K562 (cell line): Measurements from ENCODE around the gene ANO6. TPM values are rescaled to one million over a fixed set of nuclear protein-coding genes. Genes with fewer than 3 reads are reported as not detected.
A peak's percentile ranks its signal among the peaks of the same experiment; 100 is the strongest.

ENCODE experiments used
- ATAC-seq: fragments of 200-7000 bp; cut with Tn5 transposase; 3 replicates; pipeline ENCODE4 v1.9.1; 2020; ENCODE audit warnings: moderate library complexity
- BruUV-seq: library from RNA; stranded (reverse); fragments of 400-500 nt; replicated peaks from 2 replicates; lab custom pipeline; 2021; lab: Mats Ljungman, UMichigan
- CTCF ChIA-PET: fragments of 300-600 bp; formaldehyde crosslinking; extraction: SDS; loops from one replicate; lab custom pipeline; 2021; ENCODE audit warnings: low intra/inter-chr PET ratio; lab: Yijun Ruan, JAX
- POLR2A ChIA-PET: fragments of 300-600, 350-650 bp; sonication (Branson Sonifier 250); formaldehyde crosslinking; extraction: SDS; loops from one replicate; lab custom pipeline; 2021; ENCODE audit warnings: antibody characterized with exemption, inconsistent platforms; lab: Yijun Ruan, JAX
- DNase-seq, 4 experiments: peaks; one replicate each; pipeline versions ENCODE4 v3.0.0 to v3.0.0-alpha.2; 2011 to 2018; ENCODE audit warnings: low spot score in 3 of 4, mixed read lengths in 3 of 4; ENCODE audit errors: extremely low read depth in 1 of 4
- FAIRE-seq: peaks from 2 replicates; lab custom pipeline; 2011; peaks lifted over from hg19 to GRCh38; lab: Jason Lieb, UNC
- H2AFZ ChIP-seq: 2 replicates; pipeline ENCODE4 v1.6.0; 2011; ENCODE audit warnings: low read depth, low read length, control low read depth, inconsistent platforms
- H3K27ac ChIP-seq: fragments of 200-600 bp; 3 replicates; pipeline ENCODE4 v1.8.0; 2011; ENCODE audit warnings: low read depth, mild to moderate bottlenecking, control low read depth, inconsistent platforms, low read length, moderate library complexity, mixed read lengths; ENCODE audit errors: extremely low read depth
- H3K27me3 ChIP-seq, 2 experiments: fragments of 300-600 bp in 1 of 2; 2 replicates in 1 of 2; 3 replicates in 1 of 2; pipeline versions ENCODE4 v1.6.0 to v1.8.0; 2011; ENCODE audit warnings: inconsistent platforms in 2 of 2, low read length in 2 of 2, mild to moderate bottlenecking in 1 of 2, mixed read lengths in 1 of 2, moderate library complexity in 1 of 2; ENCODE audit not compliant: control insufficient read depth in 2 of 2, insufficient read depth in 2 of 2
- H3K36me3 ChIP-seq: fragments of 300-600 bp; 3 replicates; pipeline ENCODE4 v1.8.0; 2011; ENCODE audit warnings: mild to moderate bottlenecking, low read length, inconsistent platforms; ENCODE audit not compliant: control insufficient read depth, insufficient read depth
- H3K4me1 ChIP-seq, 2 experiments: fragments of 200-600 bp in 1 of 2; replicated peaks in 1 of 2; 2 replicates in 1 of 2; 3 replicates in 1 of 2; pipeline versions ENCODE4 v1.5.1 to v1.8.0; 2011; ENCODE audit warnings: inconsistent platforms in 2 of 2, low read length in 2 of 2, mild to moderate bottlenecking in 1 of 2, mixed read lengths in 1 of 2, moderate library complexity in 1 of 2; ENCODE audit not compliant: control insufficient read depth in 2 of 2, insufficient read depth in 2 of 2
- H3K4me2 ChIP-seq: 2 replicates; pipeline ENCODE4 v1.6.1; 2011; ENCODE audit warnings: low read length, control low read depth, inconsistent platforms, mixed read lengths; ENCODE audit not compliant: insufficient read depth
- H3K4me3 ChIP-seq: fragments of 200-600 bp; sonication (generic), shearing (Covaris generic); 2 replicates; pipeline ENCODE4 v1.5.1; 2016; ENCODE audit warnings: control low read depth, inconsistent platforms
- H3K79me2 ChIP-seq: fragments of 200-600 bp; 3 replicates; pipeline ENCODE4 v1.8.0; 2011; ENCODE audit warnings: low read length, inconsistent platforms; ENCODE audit not compliant: control insufficient read depth, insufficient read depth
- H3K9ac ChIP-seq, 2 experiments: 2 replicates each; pipeline versions ENCODE4 v1.6.0 to v1.6.1; 2011; ENCODE audit warnings: low read depth in 2 of 2, low read length in 2 of 2, control low read depth in 1 of 2, inconsistent platforms in 1 of 2, mild to moderate bottlenecking in 1 of 2, mixed read lengths in 1 of 2; ENCODE audit not compliant: insufficient read depth in 1 of 2
- H3K9me1 ChIP-seq: one replicate; pipeline ENCODE4 v1.6.0; 2011; ENCODE audit warnings: inconsistent platforms, mild to moderate bottlenecking, low read length, moderate library complexity; ENCODE audit not compliant: control insufficient read depth, insufficient read depth
- H3K9me3 ChIP-seq: replicated peaks from 2 replicates; pipeline ENCODE4 v1.5.1; 2011; ENCODE audit warnings: low read depth, low read length, inconsistent platforms; ENCODE audit not compliant: control insufficient read depth, insufficient read depth
- H4K20me1 ChIP-seq: replicated peaks from 2 replicates; pipeline ENCODE4 v1.6.1; 2011; ENCODE audit warnings: low read length, inconsistent platforms, mixed read lengths; ENCODE audit not compliant: control insufficient read depth, insufficient read depth
- CBFA2T3 ChIP-seq: fragments of 450-650 bp; IDR thresholded peaks from 2 replicates; pipeline ENCODE4 v1.6.1; 2017
- CBX2 ChIP-seq: fragments of 200-600 bp; sonication (generic); IDR thresholded peaks from one replicate; pipeline ENCODE4 v1.6.1; 2012; ENCODE audit warnings: mild to moderate bottlenecking, low read length, inconsistent platforms; ENCODE audit not compliant: insufficient read depth, poor library complexity, severe bottlenecking
- CBX8 ChIP-seq: fragments of 200-600 bp; sonication (generic); IDR thresholded peaks from 2 replicates; pipeline ENCODE4 v1.6.1; 2012; ENCODE audit warnings: borderline replicate concordance, mixed run types, low read depth, mild to moderate bottlenecking, moderate library complexity, mixed read lengths, low read length, control low read depth, inconsistent platforms; ENCODE audit not compliant: poor library complexity, severe bottlenecking; ENCODE audit errors: extremely low read depth
- CEBPB ChIP-seq: fragments of 450-650 bp; IDR thresholded peaks from 2 replicates; pipeline ENCODE4 v1.6.1; 2016; ENCODE audit warnings: missing genetic modification characterization, missing compliant biosample characterization
- CEBPG ChIP-seq, 3 experiments: fragments of 200-800 bp in 1 of 3; sonication (Bioruptor generic) in 1 of 3; sonication (generic) in 1 of 3; formaldehyde crosslinking in 1 of 3; IDR thresholded peaks in 2 of 3; conservative IDR thresholded peaks in 1 of 3; 2 replicates each; pipeline versions ENCODE4 v1.6.1 to v1.8.0; 2016 to 2022; ENCODE audit warnings: missing compliant biosample characterization in 2 of 3, missing genetic modification characterization in 2 of 3, mild to moderate bottlenecking in 1 of 3, missing genetic modification reagents in 1 of 3
- EGR1 ChIP-seq: fragments of 450-650 bp; conservative IDR thresholded peaks from 2 replicates; pipeline ENCODE4 v1.6.1; 2017; ENCODE audit warnings: mild to moderate bottlenecking
- FOXJ3 ChIP-seq: sonication (generic); formaldehyde crosslinking; IDR thresholded peaks from 2 replicates; pipeline ENCODE4 v1.4.0; 2020; ENCODE audit warnings: mild to moderate bottlenecking, missing genetic modification reagents
- OTX1 ChIP-seq: fragments of 450-650 bp; formaldehyde crosslinking; IDR thresholded peaks from 2 replicates; pipeline ENCODE4 v1.4.0; 2022; ENCODE audit warnings: mild to moderate bottlenecking
- RFX1 ChIP-seq: fragments of 450-650 bp; IDR thresholded peaks from 2 replicates; pipeline ENCODE4 v1.6.1; 2016; ENCODE audit warnings: mild to moderate bottlenecking, moderate library complexity
- SMAD4 ChIP-seq: fragments of 250-450 bp; sonication (Bioruptor Pico); conservative IDR thresholded peaks from 2 replicates; pipeline ENCODE4 v1.8.0; 2021; ENCODE audit warnings: inconsistent platforms, mild to moderate bottlenecking, moderate library complexity
- SNRNP70 ChIP-seq: fragments of 200-400 bp; formaldehyde crosslinking; optimal IDR thresholded peaks from 2 replicates; pipeline ENCODE3; 2017; ENCODE audit warnings: low read depth, low read length
- TRIM28 ChIP-seq: fragments of 450-650 bp; IDR thresholded peaks from 2 replicates; pipeline ENCODE4 v1.6.1; 2017
- U2AF2 ChIP-seq: fragments of 200-400 bp; formaldehyde crosslinking; optimal IDR thresholded peaks from 2 replicates; pipeline ENCODE3; 2017; ENCODE audit warnings: low read depth, mild to moderate bottlenecking, low read length
- ZC3H11A ChIP-seq: IDR thresholded peaks from 2 replicates; pipeline ENCODE4 v1.6.1; 2012; ENCODE audit warnings: low read depth, low read length, improper control_type of control experiment
- ZKSCAN1 ChIP-seq: fragments of 150-350 bp; IDR thresholded peaks from 2 replicates; pipeline ENCODE4 v1.6.1; 2016; ENCODE audit warnings: low read depth, low read length
- WGBS: fragments of 100-300 bp; shearing (Covaris generic); methylation state at CpG from one replicate; pipeline ENCODE4 v1.1.6; 2016; ENCODE audit warnings: low coverage, mixed read lengths; ENCODE audit not compliant: insufficient coverage; ENCODE audit errors: missing lambda C conversion rate; 5-methylcytosine and 5-hydroxymethylcytosine counted together
- in situ Hi-C: fragments of 300-500 bp; cut with MboI; formaldehyde crosslinking; loops from 4 replicates; pipeline ENCODE4 v1.15.0; 2018; ENCODE audit warnings: inconsistent platforms, mixed read lengths
- intact Hi-C: fragments of 100-400 bp; cut with micrococcal nuclease; formaldehyde crosslinking; loops from 2 replicates; pipeline ENCODE4 v1.14.2; 2022
- polyA plus RNA-seq, 8 experiments: library from polyadenylated mRNA; depleted of rRNA in 4 of 8; stranded (reverse) in 5 of 8; unstranded in 3 of 8; fragments of >200 nt; fragmentation: Nextera tagmentation in 2 of 8; fragmentation: Illumina TruSeq in 1 of 8; extraction: Ambion mirVana in 2 of 8; extraction: Trizol in 1 of 8; gene quantifications; 2 replicates each; pipeline versions ENCODE4 v1.2.1 to v1.2.3, GENCODE V29; 2011 to 2014; ENCODE audit warnings: inconsistent platforms in 1 of 8, missing spikeins in 1 of 8
- total RNA-seq, 7 experiments: library from RNA; depleted of rRNA in 6 of 7; stranded (reverse); fragments of >200 nt in 6 of 7; fragmentation: Illumina TruSeq in 2 of 7; extraction: Trizol in 2 of 7; gene quantifications; 2 replicates each; pipeline versions ENCODE4 v1.2.1 to v1.2.3, GENCODE V29; 2011 to 2021; ENCODE audit warnings: low replicate concordance in 1 of 7
- TF ChIP-seq, protein P1 (sequence below): sonication (generic); formaldehyde crosslinking; IDR thresholded peaks from 2 replicates; pipeline ENCODE4 v1.5.0; 2020; ENCODE audit warnings: missing genetic modification reagents
- TF ChIP-seq, protein P2 (sequence below), 2 experiments: fragments of 450-650 bp in 1 of 2; sonication (generic) in 1 of 2; formaldehyde crosslinking in 1 of 2; IDR thresholded peaks in 1 of 2; conservative IDR thresholded peaks in 1 of 2; 2 replicates each; pipeline versions ENCODE4 v1.6.1 to v1.8.1; 2016 to 2023; ENCODE audit warnings: mild to moderate bottlenecking in 2 of 2, moderate library complexity in 2 of 2, inconsistent platforms in 1 of 2, missing genetic modification reagents in 1 of 2

ANO6 gene
- total and polyA plus RNA-seq, 9 of the 15 experiments (the other 6 are each of a cell fraction or from before 2014, with no cell fraction given): 3.5 to 24.7 (median 20.3) TPM

DNA sequence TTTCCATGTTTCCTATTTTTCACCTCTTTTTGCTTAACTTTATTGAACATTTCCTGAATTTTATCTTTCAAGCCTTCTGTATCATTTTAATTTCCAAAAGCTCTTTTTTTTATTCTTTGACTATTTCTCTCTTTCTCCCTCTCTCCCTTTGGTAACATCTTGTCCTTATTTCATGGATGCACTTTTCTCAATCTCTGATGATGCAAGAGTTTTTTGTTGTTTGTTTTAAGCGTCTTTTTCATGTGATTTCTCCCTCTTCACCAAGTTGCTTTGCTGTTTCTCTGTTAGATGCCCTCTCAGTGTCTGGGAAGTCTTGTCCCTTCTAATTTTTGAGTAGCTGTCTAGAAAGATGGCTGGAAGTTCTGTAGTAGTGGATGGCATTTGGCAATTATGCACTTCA is 62.6 kb downstream of the ANO6 start:
- H3K79me2 ChIP-seq: peaks cover 18% of the 10 kb centered on the region; the same call in 1 of the 3 replicates
- no peak overlapping the region for H2AFZ ChIP-seq
- H3K36me3 ChIP-seq: peaks cover 2% of the 10 kb centered on the region; the same call in 1 of the 3 replicates
- H4K20me1 ChIP-seq: 0 out of 2 replicates have a peak, but pooled peaks cover 5% of the 10 kb centered on the region
- no peak overlapping the region for H3K4me3 ChIP-seq
- H3K9me1 ChIP-seq: no peaks in the 10 kb centered on the region
- ChIA-PET CTCF (no interaction called here), POLR2A (interaction anchor here (1.2 kb wide), 1 partner anchor 15 kb away, joined by 3 read pairs; no protein-coding TSS in a partner anchor)
- intact Hi-C loops (loop anchor here (10.0 kb wide), 1 partner anchor 156 kb away; no protein-coding TSS in a partner anchor), in situ Hi-C loops (no loop called here)
- H3K9me3 ChIP-seq: 0 out of 2 replicates have a peak, but pooled peaks cover 3% of the 10 kb centered on the region
- FAIRE-seq (no peak), ATAC-seq (no peak), DNase-seq (no peak)
- no peak overlapping the region for H3K4me2 ChIP-seq
- H3K27ac ChIP-seq: no peak overlapping the region
- no TSS peak for BruUV-seq
- TF ChIP-seq CBFA2T3: no peak
- TF ChIP-seq U2AF2: no peak
- TF ChIP-seq ZC3H11A: no peak
- no peak for TF ChIP-seq CBX2
- TF ChIP-seq RFX1: no peak
- no peak for TF ChIP-seq SMAD4
- TF ChIP-seq CEBPB (tag): peak; percentile 54
- TF ChIP-seq OTX1 (CRISPR knock-in tag): no peak
- TF ChIP-seq FOXJ3 (CRISPR knock-in tag): no peak
- no peak for TF ChIP-seq ZKSCAN1
- no peak for TF ChIP-seq CEBPG (CRISPR knock-in tag; IDR thresholded peaks at IDR 0.05)
- peak; percentile 57 to 59 for TF ChIP-seq CEBPG (tag; conservative IDR thresholded peaks at IDR 0.05 in 1 of 2, IDR thresholded peaks at IDR 0.05 in 1 of 2)
- TF ChIP-seq, protein P1, sequence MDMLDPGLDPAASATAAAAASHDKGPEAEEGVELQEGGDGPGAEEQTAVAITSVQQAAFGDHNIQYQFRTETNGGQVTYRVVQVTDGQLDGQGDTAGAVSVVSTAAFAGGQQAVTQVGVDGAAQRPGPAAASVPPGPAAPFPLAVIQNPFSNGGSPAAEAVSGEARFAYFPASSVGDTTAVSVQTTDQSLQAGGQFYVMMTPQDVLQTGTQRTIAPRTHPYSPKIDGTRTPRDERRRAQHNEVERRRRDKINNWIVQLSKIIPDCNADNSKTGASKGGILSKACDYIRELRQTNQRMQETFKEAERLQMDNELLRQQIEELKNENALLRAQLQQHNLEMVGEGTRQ (CRISPR knock-in tag): no peak
- TF ChIP-seq, protein P2, sequence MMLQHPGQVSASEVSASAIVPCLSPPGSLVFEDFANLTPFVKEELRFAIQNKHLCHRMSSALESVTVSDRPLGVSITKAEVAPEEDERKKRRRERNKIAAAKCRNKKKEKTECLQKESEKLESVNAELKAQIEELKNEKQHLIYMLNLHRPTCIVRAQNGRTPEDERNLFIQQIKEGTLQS (IDR thresholded peaks at IDR 0.05): peak; percentile 84
- TF ChIP-seq, protein P2 (CRISPR knock-in tag; conservative IDR thresholded peaks at IDR 0.05): no peak
- TF ChIP-seq CBX8: no peak
- no peak for TF ChIP-seq EGR1
- no peak for TF ChIP-seq TRIM28
- TF ChIP-seq SNRNP70: no peak
- WGBS: 35% methylated on average over 1 of the region's 1 CpG
- H3K27me3 ChIP-seq: no peaks in the 10 kb centered on the region
- peaks cover 9 to 33% of the 10 kb centered on the region in 2 experiments for H3K4me1 ChIP-seq
- H3K9ac ChIP-seq: no peak overlapping the region
